HEK293 (cell line): ENCODE results near the gene S100A4.
A peak's percentile ranks its signal among the peaks of the same experiment; 100 is the strongest.
"Not testable (repeated sequence)": the region's sequence is repeated elsewhere in the genome, so short reads cannot be mapped to it uniquely, and the experiment has no call there.

Source experiments
- CTCF ChIA-PET: fragments of 350-600 bp; formaldehyde crosslinking; extraction: SDS; loops from one replicate; lab custom pipeline; 2021; ENCODE audit warnings: antibody characterized with exemption; lab: Yijun Ruan, JAX
- POLR2A ChIA-PET: fragments of 300-600 bp; formaldehyde crosslinking; extraction: SDS; loops from one replicate; lab custom pipeline; 2020; ENCODE audit warnings: antibody characterized with exemption, inconsistent platforms; lab: Yijun Ruan, JAX
- H3K27ac ChIP-seq: fragments of 200-500 bp; sonication (Bioruptor generic); 2 replicates; pipeline ENCODE4 v1.5.1; 2014; ENCODE audit warnings: low read depth, low read length, control low read depth, inconsistent platforms; ENCODE audit errors: extremely low read depth
- H3K36me3 ChIP-seq, 2 experiments: fragments of 200-500 bp in 1 of 2; sonication (Bioruptor generic) in 1 of 2; 1 replicate in 1 of 2; 2 replicates in 1 of 2; pipeline ENCODE4 v1.5.1; 2014 to 2017; ENCODE audit warnings: inconsistent platforms in 2 of 2, low read length in 2 of 2; ENCODE audit not compliant: control insufficient read depth in 2 of 2, insufficient read depth in 1 of 2
- H3K4me1 ChIP-seq: fragments of 200-500 bp; sonication (Bioruptor generic); 2 replicates; pipeline ENCODE4 v1.5.1; 2014; ENCODE audit warnings: mild to moderate bottlenecking, low read length, inconsistent platforms; ENCODE audit not compliant: control insufficient read depth, insufficient read depth
- H3K4me3 ChIP-seq: 2 replicates; pipeline ENCODE4 v1.5.1; 2011; ENCODE audit warnings: low read depth, mild to moderate bottlenecking, control low read depth, low read length, moderate library complexity
- H3K9me3 ChIP-seq: fragments of 200-500 bp; sonication (Bioruptor generic); 2 replicates; pipeline ENCODE4 v1.5.1; 2014; ENCODE audit warnings: low read depth, low read length, inconsistent platforms; ENCODE audit not compliant: control insufficient read depth, insufficient read depth
- BCL11A ChIP-seq: fragments of 450-650 bp; formaldehyde crosslinking; IDR thresholded peaks from 2 replicates; pipeline ENCODE4 v1.5.1; 2016; ENCODE audit warnings: low read depth, missing biosample characterization, missing genetic modification characterization
- KLF1 ChIP-seq: fragments of 450-650 bp; formaldehyde crosslinking; IDR thresholded peaks from 2 replicates; pipeline ENCODE4 v1.5.1; 2016; ENCODE audit warnings: missing biosample characterization, missing genetic modification characterization
- KLF9 ChIP-seq: fragments of 450-650 bp; formaldehyde crosslinking; IDR thresholded peaks from 2 replicates; pipeline ENCODE4 v1.5.1; 2016; ENCODE audit warnings: missing biosample characterization, missing genetic modification characterization, low read depth
- TRIM28 ChIP-seq: IDR thresholded peaks from 2 replicates; pipeline ENCODE4 v1.6.1; 2011; ENCODE audit warnings: low read length, control low read depth, borderline replicate concordance
- YY1 ChIP-seq: fragments of 450-650 bp; formaldehyde crosslinking; IDR thresholded peaks from 2 replicates; pipeline ENCODE4 v1.5.1; 2018; ENCODE audit warnings: missing biosample characterization, missing genetic modification characterization
- ZBTB20 ChIP-seq: fragments of 450-650 bp; formaldehyde crosslinking; IDR thresholded peaks from 2 replicates; pipeline ENCODE4 v1.5.1; 2016; ENCODE audit warnings: missing biosample characterization, missing genetic modification characterization
- ZNF121 ChIP-seq: fragments of 450-650 bp; formaldehyde crosslinking; IDR thresholded peaks from 2 replicates; pipeline ENCODE4 v1.5.1; 2016; ENCODE audit warnings: missing biosample characterization, missing genetic modification characterization
- ZNF202 ChIP-seq: fragments of 450-650 bp; formaldehyde crosslinking; IDR thresholded peaks from 2 replicates; pipeline ENCODE4 v1.5.1; 2016; ENCODE audit warnings: missing biosample characterization, missing genetic modification characterization, borderline replicate concordance
- ZNF416 ChIP-seq: fragments of 450-650 bp; formaldehyde crosslinking; IDR thresholded peaks from 2 replicates; pipeline ENCODE4 v1.5.1; 2016; ENCODE audit warnings: missing biosample characterization, missing genetic modification characterization
- ZNF433 ChIP-seq: fragments of 450-650 bp; formaldehyde crosslinking; IDR thresholded peaks from 2 replicates; pipeline ENCODE4 v1.5.1; 2016; ENCODE audit warnings: missing biosample characterization, missing genetic modification characterization, low read depth
- ZNF571 ChIP-seq: fragments of 450-650 bp; formaldehyde crosslinking; IDR thresholded peaks from 2 replicates; pipeline ENCODE4 v1.5.0; 2017; ENCODE audit warnings: missing biosample characterization, missing genetic modification characterization
- ZNF596 ChIP-seq: fragments of 450-650 bp; IDR thresholded peaks from 2 replicates; pipeline ENCODE4 v1.5.0; 2018; ENCODE audit warnings: missing biosample characterization, mild to moderate bottlenecking, missing genetic modification characterization, moderate library complexity
- ZNF623 ChIP-seq: fragments of 450-650 bp; formaldehyde crosslinking; IDR thresholded peaks from 2 replicates; pipeline ENCODE4 v1.5.1; 2016; ENCODE audit warnings: missing biosample characterization, missing genetic modification characterization
- ZNF660 ChIP-seq: fragments of 450-650 bp; IDR thresholded peaks from 2 replicates; pipeline ENCODE4 v1.5.1; 2018; ENCODE audit warnings: missing biosample characterization, mild to moderate bottlenecking, missing genetic modification characterization
- ZXDB ChIP-seq: fragments of 450-650 bp; formaldehyde crosslinking; IDR thresholded peaks from 2 replicates; pipeline ENCODE4 v1.5.1; 2016; ENCODE audit warnings: missing biosample characterization, missing genetic modification characterization
- TF ChIP-seq, protein P1 (sequence below): fragments of 450-650 bp; formaldehyde crosslinking; IDR thresholded peaks from 2 replicates; pipeline ENCODE4 v1.5.0; 2017; ENCODE audit warnings: missing biosample characterization, missing genetic modification characterization, borderline replicate concordance
- TF ChIP-seq, protein P2 (sequence below): fragments of 450-650 bp; formaldehyde crosslinking; optimal IDR thresholded peaks from 2 replicates; pipeline ENCODE3; 2016; ENCODE audit warnings: missing biosample characterization, mild to moderate bottlenecking, missing genetic modification characterization
- TF ChIP-seq, protein P3 (sequence below): fragments of 450-650 bp; formaldehyde crosslinking; IDR thresholded peaks from 2 replicates; pipeline ENCODE4 v1.5.1; 2016; ENCODE audit warnings: missing biosample characterization, missing genetic modification characterization

The S100A4 gene

DNA sequence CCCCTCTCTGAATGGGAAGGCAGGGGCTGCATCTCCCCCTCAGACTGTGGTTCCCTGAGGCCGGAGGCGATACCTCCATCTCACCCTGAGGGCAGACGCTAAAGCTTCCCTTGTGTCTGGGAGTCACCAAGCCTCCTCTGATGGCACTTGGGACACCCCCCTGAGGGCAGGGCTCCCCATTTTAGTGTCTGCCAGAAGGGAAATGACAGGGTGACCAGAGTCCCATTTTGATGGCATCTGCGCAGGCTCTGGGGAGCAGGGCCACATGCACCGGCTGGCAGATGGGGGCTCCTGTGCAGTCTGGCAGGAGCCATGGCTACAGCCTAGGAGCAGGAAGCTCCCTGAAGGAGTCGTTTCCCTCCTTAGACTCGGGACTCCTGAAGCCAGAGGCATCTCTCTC is 18.4 kb upstream of the S100A4 start:
- no peak overlapping the region for H3K27ac ChIP-seq
- no peaks in the 10 kb centered on the region for H3K36me3 ChIP-seq
- no peaks in the 10 kb centered on the region for H3K9me3 ChIP-seq
- H3K4me3 ChIP-seq = no peak overlapping the region
- peaks cover 7% of the 10 kb centered on the region for H3K4me1 ChIP-seq
- TF ChIP-seq ZNF623 (no peak), ZNF202 (tag by site-specific recombination) (no peak), YY1 (tag by site-specific recombination) (no peak)
- POLR2A ChIA-PET = interaction anchor here (0.8 to 1.9 kb wide), 4 partner anchors 19 to 404 kb away, joined by 3 to 7 read pairs (median 4); partner anchors contain the start of genes CHTOP, CREB3L4, S100A4 and S100A5
- CTCF ChIA-PET = interaction anchor here (0.6 to 3.1 kb wide), 6 partner anchors 10 to 63 kb away, joined by 3 to 28 read pairs (median 3); partner anchors contain the start of gene S100A13

DNA sequence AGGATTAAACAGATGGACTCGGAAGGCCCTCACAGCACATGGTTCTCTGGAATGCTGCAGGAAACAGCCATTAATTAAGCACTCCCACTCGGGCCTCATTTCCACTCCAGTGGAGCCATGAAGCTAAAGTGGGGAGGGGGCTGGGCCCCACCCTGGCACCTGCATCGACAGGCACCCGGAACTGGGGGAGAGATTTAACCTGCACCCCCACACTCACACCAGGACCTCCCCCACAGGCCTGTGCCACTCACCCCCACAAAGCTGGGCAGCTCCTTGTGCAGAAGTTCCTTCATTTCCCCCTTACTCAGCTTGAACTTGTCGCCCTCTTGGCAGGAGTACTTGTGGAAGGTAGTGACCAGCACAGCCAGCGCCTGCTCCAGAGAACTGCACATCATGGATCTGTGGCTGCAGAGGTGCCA is 17.9 kb upstream of the S100A4 start:
- no peak overlapping the region for H3K4me3 ChIP-seq
- CTCF ChIA-PET = interaction anchor here (0.6 to 1.3 kb wide), 5 partner anchors 10 to 64 kb away, joined by 3 to 6 read pairs (median 3); partner anchors contain the start of gene S100A13
- no peak overlapping the region for H3K27ac ChIP-seq
- H3K36me3 ChIP-seq = no peaks in the 10 kb centered on the region
- POLR2A ChIA-PET = interaction anchor here (0.8 to 1.9 kb wide), 3 partner anchors 18 to 71 kb away, joined by 3 to 7 read pairs (median 3); partner anchors contain the start of genes CHTOP, S100A4 and S100A5
- peaks cover 7% of the 10 kb centered on the region for H3K4me1 ChIP-seq
- H3K9me3 ChIP-seq = no peaks in the 10 kb centered on the region
- TF ChIP-seq, protein P1, sequence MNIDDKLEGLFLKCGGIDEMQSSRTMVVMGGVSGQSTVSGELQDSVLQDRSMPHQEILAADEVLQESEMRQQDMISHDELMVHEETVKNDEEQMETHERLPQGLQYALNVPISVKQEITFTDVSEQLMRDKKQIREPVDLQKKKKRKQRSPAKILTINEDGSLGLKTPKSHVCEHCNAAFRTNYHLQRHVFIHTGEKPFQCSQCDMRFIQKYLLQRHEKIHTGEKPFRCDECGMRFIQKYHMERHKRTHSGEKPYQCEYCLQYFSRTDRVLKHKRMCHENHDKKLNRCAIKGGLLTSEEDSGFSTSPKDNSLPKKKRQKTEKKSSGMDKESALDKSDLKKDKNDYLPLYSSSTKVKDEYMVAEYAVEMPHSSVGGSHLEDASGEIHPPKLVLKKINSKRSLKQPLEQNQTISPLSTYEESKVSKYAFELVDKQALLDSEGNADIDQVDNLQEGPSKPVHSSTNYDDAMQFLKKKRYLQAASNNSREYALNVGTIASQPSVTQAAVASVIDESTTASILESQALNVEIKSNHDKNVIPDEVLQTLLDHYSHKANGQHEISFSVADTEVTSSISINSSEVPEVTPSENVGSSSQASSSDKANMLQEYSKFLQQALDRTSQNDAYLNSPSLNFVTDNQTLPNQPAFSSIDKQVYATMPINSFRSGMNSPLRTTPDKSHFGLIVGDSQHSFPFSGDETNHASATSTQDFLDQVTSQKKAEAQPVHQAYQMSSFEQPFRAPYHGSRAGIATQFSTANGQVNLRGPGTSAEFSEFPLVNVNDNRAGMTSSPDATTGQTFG (tag by site-specific recombination) = no peak
- no peak for TF ChIP-seq ZNF596 (tag by site-specific recombination)
- TF ChIP-seq ZXDB (tag by site-specific recombination) = no peak
- no peak for TF ChIP-seq TRIM28
- TF ChIP-seq, protein P2, sequence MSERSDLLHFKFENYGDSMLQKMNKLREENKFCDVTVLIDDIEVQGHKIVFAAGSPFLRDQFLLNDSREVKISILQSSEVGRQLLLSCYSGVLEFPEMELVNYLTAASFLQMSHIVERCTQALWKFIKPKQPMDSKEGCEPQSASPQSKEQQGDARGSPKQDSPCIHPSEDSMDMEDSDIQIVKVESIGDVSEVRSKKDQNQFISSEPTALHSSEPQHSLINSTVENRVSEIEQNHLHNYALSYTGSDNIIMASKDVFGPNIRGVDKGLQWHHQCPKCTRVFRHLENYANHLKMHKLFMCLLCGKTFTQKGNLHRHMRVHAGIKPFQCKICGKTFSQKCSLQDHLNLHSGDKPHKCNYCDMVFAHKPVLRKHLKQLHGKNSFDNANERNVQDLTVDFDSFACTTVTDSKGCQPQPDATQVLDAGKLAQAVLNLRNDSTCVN = no peak
- TF ChIP-seq BCL11A (tag by site-specific recombination) = no peak
- TF ChIP-seq, protein P3, sequence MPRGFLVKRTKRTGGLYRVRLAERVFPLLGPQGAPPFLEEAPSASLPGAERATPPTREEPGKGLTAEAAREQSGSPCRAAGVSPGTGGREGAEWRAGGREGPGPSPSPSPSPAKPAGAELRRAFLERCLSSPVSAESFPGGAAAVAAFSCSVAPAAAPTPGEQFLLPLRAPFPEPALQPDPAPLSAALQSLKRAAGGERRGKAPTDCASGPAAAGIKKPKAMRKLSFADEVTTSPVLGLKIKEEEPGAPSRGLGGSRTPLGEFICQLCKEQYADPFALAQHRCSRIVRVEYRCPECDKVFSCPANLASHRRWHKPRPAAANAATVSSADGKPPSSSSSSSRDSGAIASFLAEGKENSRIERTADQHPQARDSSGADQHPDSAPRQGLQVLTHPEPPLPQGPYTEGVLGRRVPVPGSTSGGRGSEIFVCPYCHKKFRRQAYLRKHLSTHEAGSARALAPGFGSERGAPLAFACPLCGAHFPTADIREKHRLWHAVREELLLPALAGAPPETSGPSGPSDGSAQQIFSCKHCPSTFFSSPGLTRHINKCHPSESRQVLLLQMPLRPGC = no peak
- no peak for TF ChIP-seq ZNF660 (tag by site-specific recombination)
- no peak for TF ChIP-seq ZNF571 (tag by site-specific recombination)
- no peak for TF ChIP-seq ZBTB20 (tag by site-specific recombination)
- TF ChIP-seq ZNF416 (tag by site-specific recombination) = no peak
- no peak for TF ChIP-seq KLF9 (tag by site-specific recombination)
- TF ChIP-seq ZNF433 = no peak
- TF ChIP-seq ZNF121 (tag by site-specific recombination) = no peak
- TF ChIP-seq, all 188 proteins: peak for 0

DNA sequence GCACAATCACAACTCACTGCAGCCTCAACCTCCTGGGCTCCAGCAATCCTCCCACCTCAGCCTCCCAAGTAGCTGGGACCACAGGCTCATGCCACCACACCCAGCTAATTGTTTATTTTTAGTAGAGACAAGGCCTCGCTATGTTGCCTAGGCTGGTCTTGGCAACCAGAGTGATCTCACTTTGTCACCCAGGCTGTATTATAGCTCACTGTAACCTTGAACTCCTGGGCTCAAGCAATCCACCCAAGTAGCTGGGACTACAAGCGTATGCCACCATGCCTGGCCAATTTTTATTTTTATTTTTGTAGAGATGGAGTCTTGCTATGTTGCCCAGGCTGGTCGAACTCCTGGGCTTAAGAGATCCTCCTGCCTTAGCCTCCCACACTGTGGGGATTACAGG is 16.4 kb upstream of the S100A4 start:
- H3K27ac ChIP-seq, H3K4me3 ChIP-seq, H3K4me1 ChIP-seq, H3K36me3 ChIP-seq: not testable (repeated sequence)
- POLR2A ChIA-PET = interaction anchor here (0.6 to 0.9 kb wide), 2 partner anchors 16 to 17 kb away, joined by 3 to 6 read pairs; no protein-coding TSS in a partner anchor
- CTCF ChIA-PET = interaction anchor here (0.5 to 1.4 kb wide), 6 partner anchors 10 to 116 kb away, joined by 3 read pairs; partner anchors contain the start of genes NPR1 and S100A13
- peak; percentile 59; the same call in 1 of the 2 replicates for TF ChIP-seq KLF1
- TF ChIP-seq, all 188 proteins: peak for 1; not testable (repeated sequence) for 187
- H3K9me3 ChIP-seq = not testable (repeated sequence)
